ENCODE results near the gene RNF208. TPM values are rescaled to one million over a fixed set of nuclear protein-coding genes. Genes with fewer than 3 reads are reported as not detected.

Gene RNF208
- total RNA-seq, 4 donors from 2014 or later = 2.3 to 4.5 (median 3.8) TPM

DNA sequence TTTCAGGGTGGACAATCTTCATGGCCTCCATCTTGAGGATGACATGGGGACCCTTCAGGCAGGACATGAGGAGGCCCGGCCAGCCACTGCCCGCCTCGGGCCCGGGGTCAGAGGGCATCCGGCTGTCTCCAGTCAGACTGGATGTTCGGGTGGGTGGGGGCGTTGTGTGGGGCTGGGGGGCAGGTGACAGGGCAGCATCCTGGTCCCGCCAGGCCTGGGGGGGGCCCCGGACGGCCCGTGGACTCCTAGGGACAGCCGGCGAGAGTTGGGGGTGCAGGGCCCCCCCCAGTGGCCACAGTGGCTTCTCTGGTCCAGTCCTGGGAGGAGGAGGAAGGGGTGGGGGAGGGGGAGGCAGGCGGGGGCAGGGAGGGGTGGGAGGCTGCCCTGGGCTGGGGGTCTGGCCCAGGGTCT lies 940 bp downstream of the RNF208 start:
- 83% methylated on average over 1 of the region's 14 CpGs; no CpG with 5 or more reads in 1 of the 2 donors for WGBS, 2 donors
- no peaks in the 10 kb centered on the region for H3K27me3 ChIP-seq
- intact Hi-C loops (cut with DNase I) = no loop called here
- no peak for TF ChIP-seq CTCF (IDR thresholded peaks at IDR 0.05)
- TF ChIP-seq POLR2A (IDR thresholded peaks at IDR 0.05) = no peak
- no peaks in the 10 kb centered on the region for H3K9me3 ChIP-seq
- peaks cover 13 to 28% of the 10 kb centered on the region in 2 donors for H3K4me1 ChIP-seq
- H3K36me3 ChIP-seq = no peaks in the 10 kb centered on the region
- H3K4me3 ChIP-seq (replicated peaks in 1 of 3) = no peak overlapping the region
- H3K27ac ChIP-seq = no peak overlapping the region
- no peak for DNase-seq

GRCh38 chr9:137220317-137221094 lies 1.5 kb downstream of the RNF208 start:
- intact Hi-C loops (cut with DNase I) = no loop called here
- no peaks in the 10 kb centered on the region for H3K36me3 ChIP-seq
- WGBS, 2 donors = 87 to 95% methylated on average over 21 to 31 of the region's 52 CpGs
- peaks cover 13 to 25% of the 10 kb centered on the region in 2 donors for H3K4me1 ChIP-seq
- DNase-seq = no peak
- H3K27me3 ChIP-seq = no peaks in the 10 kb centered on the region
- H3K9me3 ChIP-seq = no peaks in the 10 kb centered on the region
- no peak overlapping the region for H3K27ac ChIP-seq
- TF ChIP-seq POLR2A (IDR thresholded peaks at IDR 0.05) (no peak), CTCF (IDR thresholded peaks at IDR 0.05) (no peak)
- no peak overlapping the region for H3K4me3 ChIP-seq (replicated peaks in 1 of 3)

GRCh38 chr9:137219757-137220316 lies 2.2 kb downstream of the RNF208 start:
- Histone ChIP-seq H3K27me3 (no peaks in the 10 kb centered on the region), H3K9me3 (no peaks in the 10 kb centered on the region), H3K4me3 (replicated peaks in 1 of 3) (no peak overlapping the region), H3K4me1 (peaks cover 13 to 22% of the 10 kb centered on the region in 2 donors), H3K36me3 (no peaks in the 10 kb centered on the region), H3K27ac (no peak overlapping the region)
- intact Hi-C loops (cut with DNase I) = no loop called here
- no peak for DNase-seq
- 93 to 98% methylated on average over 5 to 6 of the region's 10 CpGs for WGBS, 2 donors
- TF ChIP-seq POLR2A (IDR thresholded peaks at IDR 0.05) (no peak), CTCF (IDR thresholded peaks at IDR 0.05) (no peak)

- DNase-seq = no peak
- H3K9me3 ChIP-seq = no peaks in the 10 kb centered on the region
- 76 to 90% methylated on average over 9 to 10 of the region's 12 CpGs for WGBS, 2 donors
- no peaks in the 10 kb centered on the region for H3K27me3 ChIP-seq
- TF ChIP-seq CTCF (IDR thresholded peaks at IDR 0.05) (no peak), POLR2A (IDR thresholded peaks at IDR 0.05) (no peak)
- no peaks in the 10 kb centered on the region for H3K36me3 ChIP-seq
- intact Hi-C loops (cut with DNase I) = no loop called here
- no peak overlapping the region for H3K27ac ChIP-seq
- H3K4me3 ChIP-seq (replicated peaks in 1 of 3) = no peak overlapping the region
- peaks cover 10 to 16% of the 10 kb centered on the region in 2 donors for H3K4me1 ChIP-seq
Observed at GRCh38 chr9:137218754-137219271, 3.2 kb downstream of the RNF208 start.

DNA sequence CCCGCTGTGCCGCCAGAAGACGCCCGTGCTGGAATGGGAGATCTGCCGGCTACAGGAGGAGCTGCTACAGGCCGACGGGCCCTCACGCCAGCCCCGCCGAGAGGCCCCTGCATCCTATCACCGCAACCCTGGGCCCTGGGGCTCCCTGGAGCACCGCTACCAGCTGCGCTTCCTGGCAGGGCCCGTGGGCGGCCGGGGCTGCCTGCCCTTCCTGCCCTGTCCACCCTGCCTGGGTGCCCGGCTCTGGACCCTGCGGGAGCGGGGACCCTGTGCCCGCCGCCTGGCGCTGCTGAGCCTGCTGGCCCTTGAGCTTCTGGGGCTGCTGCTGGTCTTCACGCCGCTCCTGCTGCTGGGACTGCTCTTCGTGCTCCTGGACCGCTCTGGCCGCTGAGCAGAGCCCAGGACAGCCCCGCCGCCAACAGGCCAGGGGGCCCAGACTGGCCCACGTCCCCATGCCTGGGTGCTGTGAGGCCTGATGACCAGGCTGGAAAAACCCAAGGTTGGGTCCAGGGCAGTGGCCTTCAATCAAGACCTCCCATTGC lies 3.8 kb downstream of the RNF208 start:
- Histone ChIP-seq H3K4me3 (replicated peaks in 1 of 3) (no peak overlapping the region), H3K27ac (no peak overlapping the region), H3K9me3 (no peaks in the 10 kb centered on the region), H3K36me3 (no peaks in the 10 kb centered on the region), H3K27me3 (no peaks in the 10 kb centered on the region), H3K4me1 (peaks cover 8 to 16% of the 10 kb centered on the region in 2 donors)
- intact Hi-C loops (cut with DNase I) = no loop called here
- 90 to 92% methylated on average over 5 to 11 of the region's 30 CpGs for WGBS, 2 donors
- no peak for TF ChIP-seq CTCF (IDR thresholded peaks at IDR 0.05)
- no peak for TF ChIP-seq POLR2A (IDR thresholded peaks at IDR 0.05)
- DNase-seq = no peak
